ENCODE data around the gene BEGAIN. TPM values are rescaled to one million over a fixed set of nuclear protein-coding genes. Genes with fewer than 3 reads are reported as not detected.

Gene BEGAIN
- total RNA-seq, 1 experiment from 2014 or later, result not detected

- no peak for DNase-seq
- Histone ChIP-seq H3K36me3 (ENCODE audit: low read depth) (no peaks in the 10 kb centered on the region), H3K79me2 (ENCODE audit: low read depth) (no peaks in the 10 kb centered on the region), H3K4me2 (no peak overlapping the region), H3K27me3 (ENCODE audit: insufficient read depth, low read depth) (peaks cover 11% of the 10 kb centered on the region), H3K27ac (no peak overlapping the region), H2AFZ (no peak overlapping the region), H3K4me3 (no peak overlapping the region), H3K9me2 (ENCODE audit: insufficient read depth) (no peaks in the 10 kb centered on the region), H3K9me3 (ENCODE audit: insufficient read depth, low read depth) (no peaks in the 10 kb centered on the region), H3K4me1 (replicated peaks; ENCODE audit: insufficient read depth) (no peaks in the 10 kb centered on the region), H4K20me1 (ENCODE audit: insufficient read depth) (no peaks in the 10 kb centered on the region), H3F3A (ENCODE audit: insufficient read depth, low read depth) (no peaks in the 10 kb centered on the region)
- ChIA-PET POLR2A (ENCODE audit: unreplicated experiment) (no interaction called here), CTCF (no interaction called here)
- no peak for TF ChIP-seq CTCF (conservative IDR thresholded peaks at IDR 0.05)
- TF ChIP-seq EZH2 (IDR thresholded peaks at IDR 0.05; ENCODE audit: low read depth), result no peak
- intact Hi-C loops (cut with micrococcal nuclease; ENCODE audit: unreplicated experiment), result no loop called here
- no TSS peak for BruUV-seq (replicated peaks)
Measured at GRCh38 chr14:100553471-100553870, 33.7 kb downstream of the BEGAIN start.

GRCh38 chr14:100552524-100553125 is 34.6 kb downstream of the BEGAIN start:
- intact Hi-C loops (cut with micrococcal nuclease; ENCODE audit: unreplicated experiment), result no loop called here
- Histone ChIP-seq H3K36me3 (ENCODE audit: low read depth) (no peaks in the 10 kb centered on the region), H3K4me2 (no peak overlapping the region), H3K4me3 (no peak overlapping the region), H3K27ac (no peak overlapping the region), H3K79me2 (ENCODE audit: low read depth) (no peaks in the 10 kb centered on the region), H3K27me3 (ENCODE audit: insufficient read depth, low read depth) (peaks cover 3% of the 10 kb centered on the region; the same call in 1 of the 2 replicates), H3F3A (ENCODE audit: insufficient read depth, low read depth) (no peaks in the 10 kb centered on the region), H3K9me2 (ENCODE audit: insufficient read depth) (no peaks in the 10 kb centered on the region), H2AFZ (no peak overlapping the region), H3K4me1 (replicated peaks; ENCODE audit: insufficient read depth) (no peaks in the 10 kb centered on the region), H4K20me1 (ENCODE audit: insufficient read depth) (no peaks in the 10 kb centered on the region), H3K9me3 (ENCODE audit: insufficient read depth, low read depth) (no peaks in the 10 kb centered on the region)
- BruUV-seq (replicated peaks), result no TSS peak
- POLR2A ChIA-PET (ENCODE audit: unreplicated experiment), result no interaction called here
- CTCF ChIA-PET, result no interaction called here
- no peak for TF ChIP-seq CTCF (conservative IDR thresholded peaks at IDR 0.05)
- TF ChIP-seq EZH2 (IDR thresholded peaks at IDR 0.05; ENCODE audit: low read depth), result no peak
- DNase-seq, result no peak

- no peaks in the 10 kb centered on the region for H3K4me1 ChIP-seq (replicated peaks; ENCODE audit: insufficient read depth)
- POLR2A ChIA-PET (ENCODE audit: unreplicated experiment), result no interaction called here
Measured at GRCh38 chr14:100551056-100551455, 36.2 kb downstream of the BEGAIN start.

More at GRCh38 chr14:100551056-100551455, 36.2 kb downstream of the BEGAIN start:
- Histone ChIP-seq H3K4me3 (no peak overlapping the region), H3K9me3 (ENCODE audit: insufficient read depth, low read depth) (no peaks in the 10 kb centered on the region), H3K9me2 (ENCODE audit: insufficient read depth) (no peaks in the 10 kb centered on the region), H3K27ac (no peak overlapping the region), H3K27me3 (ENCODE audit: insufficient read depth, low read depth) (peaks cover 3% of the 10 kb centered on the region; the same call in 1 of the 2 replicates), H3K36me3 (ENCODE audit: low read depth) (no peaks in the 10 kb centered on the region), H2AFZ (no peak overlapping the region), H3F3A (ENCODE audit: insufficient read depth, low read depth) (no peaks in the 10 kb centered on the region), H3K4me2 (no peak overlapping the region), H4K20me1 (ENCODE audit: insufficient read depth) (no peaks in the 10 kb centered on the region), H3K79me2 (ENCODE audit: low read depth) (no peaks in the 10 kb centered on the region)
- no peak for TF ChIP-seq CTCF (conservative IDR thresholded peaks at IDR 0.05)
- no peak for TF ChIP-seq EZH2 (IDR thresholded peaks at IDR 0.05; ENCODE audit: low read depth)
- no TSS peak for BruUV-seq (replicated peaks)
- intact Hi-C loops (cut with micrococcal nuclease; ENCODE audit: unreplicated experiment), result no loop called here
- CTCF ChIA-PET, result no interaction called here
- DNase-seq, result no peak
